GM23248 (cell line): ENCODE measurements around the gene BRWD1. TPM values are rescaled to one million over a fixed set of nuclear protein-coding genes. Genes with fewer than 3 reads are reported as not detected.

Experiments
- DNase-seq: peaks from one replicate; pipeline ENCODE4 v3.0.0-alpha.2; 2015
- H2AFZ ChIP-seq: fragments of 200-600 bp; sonication (generic); 2 replicates; pipeline ENCODE4 v1.6.1; 2016; ENCODE audit warnings: antibody characterized with exemption
- H3F3A ChIP-seq: fragments of 200-600 bp; sonication (generic); 2 replicates; pipeline ENCODE4 v1.6.1; 2016; ENCODE audit warnings: mild to moderate bottlenecking, antibody characterized with exemption, mixed run types; ENCODE audit not compliant: insufficient read depth
- H3K27ac ChIP-seq: fragments of 200-600 bp; sonication (generic); 2 replicates; pipeline ENCODE4 v1.5.1; 2016; ENCODE audit warnings: mild to moderate bottlenecking
- H3K27me3 ChIP-seq: fragments of 200-600 bp; sonication (generic); replicated peaks from 2 replicates; pipeline ENCODE4 v1.6.1; 2016; ENCODE audit warnings: mild to moderate bottlenecking; ENCODE audit not compliant: insufficient read depth
- H3K36me3 ChIP-seq: fragments of 200-600 bp; sonication (generic); 2 replicates; pipeline ENCODE4 v1.6.1; 2016; ENCODE audit warnings: low read depth, mild to moderate bottlenecking
- H3K4me1 ChIP-seq: fragments of 200-600 bp; sonication (generic); 2 replicates; pipeline ENCODE4 v1.6.1; 2016; ENCODE audit warnings: mild to moderate bottlenecking; ENCODE audit not compliant: insufficient read depth
- H3K4me2 ChIP-seq: fragments of 200-600 bp; sonication (generic); one replicate; pipeline ENCODE4 v1.6.1; 2016; ENCODE audit warnings: mild to moderate bottlenecking; ENCODE audit not compliant: unreplicated experiment
- H3K4me3 ChIP-seq: fragments of 200-600 bp; sonication (generic); 2 replicates; pipeline ENCODE4 v1.5.1; 2016; ENCODE audit warnings: mild to moderate bottlenecking
- H3K79me2 ChIP-seq: fragments of 200-600 bp; sonication (generic); 2 replicates; pipeline ENCODE4 v1.6.1; 2016; ENCODE audit warnings: mild to moderate bottlenecking; ENCODE audit not compliant: insufficient read depth
- H3K9ac ChIP-seq: fragments of 200-600 bp; sonication (generic); 2 replicates; pipeline ENCODE4 v1.6.1; 2016; ENCODE audit warnings: mild to moderate bottlenecking
- H3K9me2 ChIP-seq: fragments of 200-600 bp; sonication (generic); 2 replicates; pipeline ENCODE4 v1.6.1; 2016; ENCODE audit warnings: mixed run types, mild to moderate bottlenecking, moderate library complexity; ENCODE audit not compliant: insufficient read depth
- H3K9me3 ChIP-seq: fragments of 200-600 bp; sonication (generic); one replicate; pipeline ENCODE4 v1.6.1; 2017; ENCODE audit warnings: low read depth
- H4K20me1 ChIP-seq: fragments of 200-600 bp; sonication (generic); 2 replicates; pipeline ENCODE4 v1.6.0; 2016; ENCODE audit not compliant: insufficient read depth
- EZH2 ChIP-seq: fragments of 200-600 bp; sonication (generic); IDR thresholded peaks from 2 replicates; pipeline ENCODE4 v1.6.1; 2018; ENCODE audit warnings: antibody characterized with exemption, mild to moderate bottlenecking; ENCODE audit not compliant: insufficient read depth, poor library complexity, severe bottlenecking
- EZH2phosphoT487 ChIP-seq: fragments of 200-600 bp; sonication (generic); IDR thresholded peaks from 2 replicates; pipeline ENCODE4 v1.6.1; 2018; ENCODE audit warnings: antibody characterized with exemption, moderate library complexity, mild to moderate bottlenecking, low read depth; ENCODE audit not compliant: insufficient read depth
- WGBS, 2 experiments: methylation state at CpG; one replicate each; pipeline ENCODE4 v1.1.6; 2015 to 2017; ENCODE audit warnings: low lambda C conversion rate in 2 of 2, low coverage in 1 of 2; ENCODE audit errors: missing lambda C conversion rate in 2 of 2; 5-methylcytosine and 5-hydroxymethylcytosine counted together
- in situ Hi-C: fragments of 300-500 bp; cut with MboI; formaldehyde crosslinking; loops from 2 replicates; pipeline ENCODE4 v1.15.0; 2020
- polyA plus RNA-seq: library from polyadenylated mRNA; unstranded; fragments of >200 nt; fragmentation: Nextera tagmentation; extraction: Ambion mirVana; gene quantifications from 2 replicates; pipeline ENCODE4 v1.2.1, GENCODE V29; 2016
- total RNA-seq: library from RNA; depleted of rRNA; stranded (reverse); fragments of >200 nt; shearing (Covaris generic); gene quantifications from 2 replicates; pipeline ENCODE4 v1.2.3, GENCODE V29; 2014

BRWD1 gene
- total and polyA plus RNA-seq, 2 experiments from 2014 or later: 23.6 to 27.2 TPM

GRCh38 chr21:39182016-39182415, 131.4 kb downstream of the BRWD1 start:
- H3K9me2 ChIP-seq: no peaks in the 10 kb centered on the region
- H3K79me2 ChIP-seq: peaks cover 45% of the 10 kb centered on the region
- in situ Hi-C loops: no loop called here
- peaks cover 9% of the 10 kb centered on the region; the same call in 1 of the 2 replicates for H3K36me3 ChIP-seq
- peak overlapping the region; percentile 81 for H3K4me3 ChIP-seq
- no peak for TF ChIP-seq EZH2
- no peak for TF ChIP-seq EZH2phosphoT487
- no peaks in the 10 kb centered on the region for H4K20me1 ChIP-seq
- no peaks in the 10 kb centered on the region for H3K9me3 ChIP-seq
- peak overlapping the region; percentile 89 for H3K27ac ChIP-seq
- H3K9ac ChIP-seq: peak overlapping the region; percentile 97
- DNase-seq: peak; percentile 19
- peaks cover 11% of the 10 kb centered on the region for H3F3A ChIP-seq
- peaks cover 22% of the 10 kb centered on the region; the same call in 1 of the 2 replicates for H3K4me1 ChIP-seq
- peak overlapping the region; percentile 78 for H2AFZ ChIP-seq
- H3K4me2 ChIP-seq: peak overlapping the region; percentile 85
- H3K27me3 ChIP-seq: no peaks in the 10 kb centered on the region
- 58 to 60% methylated on average over 8 of the region's 8 CpGs for WGBS, 2 experiments

GRCh38 chr21:39181205-39181818, 132.1 kb downstream of the BRWD1 start:
- Histone ChIP-seq H3K4me1 (peaks cover 22% of the 10 kb centered on the region; the same call in 1 of the 2 replicates), H4K20me1 (no peaks in the 10 kb centered on the region), H3K9me3 (no peaks in the 10 kb centered on the region), H3K27ac (no peak overlapping the region), H3K9me2 (no peaks in the 10 kb centered on the region), H3F3A (peaks cover 11% of the 10 kb centered on the region), H3K4me3 (peak overlapping the region; percentile 81), H3K9ac (peak overlapping the region; percentile 97), H3K27me3 (no peaks in the 10 kb centered on the region), H3K36me3 (peaks cover 9% of the 10 kb centered on the region; the same call in 1 of the 2 replicates), H2AFZ (no peak overlapping the region), H3K4me2 (peak overlapping the region; percentile 85), H3K79me2 (peaks cover 45% of the 10 kb centered on the region)
- peak; percentile 15 for DNase-seq
- in situ Hi-C loops: no loop called here
- WGBS, 2 experiments: 93 to 99% methylated on average over 4 of the region's 4 CpGs
- TF ChIP-seq EZH2: no peak
- no peak for TF ChIP-seq EZH2phosphoT487

- in situ Hi-C loops: no loop called here
- H3K27ac ChIP-seq: no peak overlapping the region
These were observed 132.9 kb downstream of the BRWD1 start for GRCh38 chr21:39180429-39181019.

GRCh38 chr21:39178421-39178820, 135.0 kb downstream of the BRWD1 start:
- TF ChIP-seq EZH2phosphoT487 (no peak), EZH2 (no peak)
- Histone ChIP-seq H2AFZ (no peak overlapping the region), H3K79me2 (peaks cover 45% of the 10 kb centered on the region), H3K4me3 (no peak overlapping the region), H3K4me2 (no peak overlapping the region), H3K9me2 (no peaks in the 10 kb centered on the region), H3K9me3 (no peaks in the 10 kb centered on the region), H4K20me1 (no peaks in the 10 kb centered on the region), H3K9ac (no peak overlapping the region), H3K4me1 (peaks cover 15% of the 10 kb centered on the region; the same call in 1 of the 2 replicates), H3K27ac (no peak overlapping the region), H3K27me3 (no peaks in the 10 kb centered on the region), H3K36me3 (peaks cover 21% of the 10 kb centered on the region; the same call in 1 of the 2 replicates), H3F3A (no peaks in the 10 kb centered on the region; the same call in 1 of the 2 replicates)
- in situ Hi-C loops: no loop called here
- 63 to 66% methylated on average over 7 of the region's 7 CpGs for WGBS, 2 experiments
- DNase-seq: peak; percentile 14

More at GRCh38 chr21:39180429-39181019, 132.9 kb downstream of the BRWD1 start:
- Histone ChIP-seq H3K79me2 (peaks cover 45% of the 10 kb centered on the region), H3K9me2 (no peaks in the 10 kb centered on the region), H3K9ac (no peak overlapping the region), H3K4me1 (peaks cover 22% of the 10 kb centered on the region; the same call in 1 of the 2 replicates), H3K36me3 (peaks cover 9% of the 10 kb centered on the region; the same call in 1 of the 2 replicates), H2AFZ (no peak overlapping the region), H4K20me1 (no peaks in the 10 kb centered on the region), H3K9me3 (no peaks in the 10 kb centered on the region), H3K27me3 (no peaks in the 10 kb centered on the region), H3K4me2 (no peak overlapping the region), H3K4me3 (no peak overlapping the region), H3F3A (peaks cover 11% of the 10 kb centered on the region)
- TF ChIP-seq EZH2 (no peak), EZH2phosphoT487 (no peak)
- WGBS, 2 experiments: 93 to 94% methylated on average over 2 of the region's 2 CpGs
- peak; percentile 40 for DNase-seq
